ENCODE results near the gene KANTR.
"Not testable (repeated sequence)": the region's sequence is repeated elsewhere in the genome, so short reads cannot be mapped to it uniquely, and the experiment has no call there.

Gene KANTR

GRCh38 chrX:53159184-53159583, 65.2 kb downstream of the KANTR start:
- Histone ChIP-seq H3K36me3 (no peaks in the 10 kb centered on the region), H3K4me1 (no peaks in the 10 kb centered on the region), H3K27me3 (no peaks in the 10 kb centered on the region), H3K4me3 (ENCODE audit: low read depth, low read length) (no peak overlapping the region), H3K9me3 (no peaks in the 10 kb centered on the region)
- no peak for TF ChIP-seq CTCF (IDR thresholded peaks at IDR 0.05; ENCODE audit: low read depth, low read length)
- DNase-seq: no peak

DNA sequence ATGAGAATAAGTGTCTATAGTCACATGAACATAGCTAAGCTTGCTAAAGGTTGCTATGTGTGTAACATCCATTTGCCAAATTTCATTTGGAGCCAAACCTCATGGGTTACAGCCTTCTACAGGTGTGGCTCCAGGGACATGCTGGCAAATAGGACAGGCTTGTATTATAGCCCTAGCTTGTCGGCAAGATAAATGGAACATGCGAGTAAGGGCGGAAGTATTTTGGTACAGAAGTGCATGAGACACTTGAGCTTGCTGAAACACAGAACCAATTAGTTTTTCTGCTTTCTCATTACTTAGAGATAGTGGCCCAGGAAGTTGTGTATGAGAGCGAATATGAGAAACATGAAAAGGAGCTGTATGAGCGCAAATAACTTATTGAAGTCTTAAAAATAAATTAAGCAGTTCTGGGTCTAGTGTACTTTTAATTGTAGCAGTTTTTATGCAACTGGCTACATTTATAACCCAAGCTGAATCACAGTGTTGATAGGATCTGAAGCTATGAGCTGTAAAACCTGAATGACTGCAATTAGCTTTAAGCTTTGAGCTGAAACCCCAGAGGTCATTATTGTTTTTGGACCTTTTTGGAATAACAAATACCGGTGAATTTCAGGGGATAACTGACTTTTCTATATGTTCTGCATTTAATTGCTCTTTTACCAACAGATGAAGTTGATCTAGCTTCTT, 66.5 kb downstream of the KANTR start:
- H3K9me3 ChIP-seq: no peaks in the 10 kb centered on the region
- no peaks in the 10 kb centered on the region for H3K4me1 ChIP-seq
- DNase-seq: no peak
- H3K36me3 ChIP-seq: no peaks in the 10 kb centered on the region
- H3K4me3 ChIP-seq (ENCODE audit: low read depth, low read length): no peak overlapping the region
- no peak for TF ChIP-seq CTCF (IDR thresholded peaks at IDR 0.05; ENCODE audit: low read depth, low read length)
- H3K27me3 ChIP-seq: no peaks in the 10 kb centered on the region

GRCh38 chrX:53163436-53163835, 69.5 kb downstream of the KANTR start:
- Histone ChIP-seq H3K4me1 (no peaks in the 10 kb centered on the region), H3K36me3 (no peaks in the 10 kb centered on the region), H3K9me3 (no peaks in the 10 kb centered on the region), H3K4me3 (ENCODE audit: low read depth, low read length) (no peak overlapping the region), H3K27me3 (no peaks in the 10 kb centered on the region)
- TF ChIP-seq CTCF (IDR thresholded peaks at IDR 0.05; ENCODE audit: low read depth, low read length): no peak
- no peak for DNase-seq

- H3K36me3 ChIP-seq; H3K27me3 ChIP-seq; H3K4me3 ChIP-seq (ENCODE audit: low read depth, low read length); DNase-seq; H3K9me3 ChIP-seq; H3K4me1 ChIP-seq: not testable (repeated sequence)
Measured at GRCh38 chrX:53164566-53164965, 70.6 kb downstream of the KANTR start.

- Histone ChIP-seq H3K4me1 (no peaks in the 10 kb centered on the region), H3K27me3 (no peaks in the 10 kb centered on the region), H3K9me3 (no peaks in the 10 kb centered on the region), H3K4me3 (ENCODE audit: low read depth, low read length) (no peak overlapping the region), H3K36me3 (no peaks in the 10 kb centered on the region)
- no peak for DNase-seq
- TF ChIP-seq CTCF (IDR thresholded peaks at IDR 0.05; ENCODE audit: low read depth, low read length): no peak
Measured at GRCh38 chrX:53166103-53166502, 72.2 kb downstream of the KANTR start.

- Histone ChIP-seq H3K9me3 (no peaks in the 10 kb centered on the region), H3K36me3 (no peaks in the 10 kb centered on the region), H3K4me3 (ENCODE audit: low read depth, low read length) (no peak overlapping the region), H3K4me1 (no peaks in the 10 kb centered on the region), H3K27me3 (no peaks in the 10 kb centered on the region)
- peak; percentile 17; the same call in 1 of the 2 replicates for TF ChIP-seq CTCF (IDR thresholded peaks at IDR 0.05; ENCODE audit: low read depth, low read length)
- no peak for DNase-seq
Measured at GRCh38 chrX:53171356-53171755, 77.4 kb downstream of the KANTR start.

Data from BE2C (cell line).